ENCODE data around the gene NTNG1. TPM values are rescaled to one million over a fixed set of nuclear protein-coding genes. Genes with fewer than 3 reads are reported as not detected.

Gene NTNG1
- total RNA-seq, 1 donor from 2014 or later, result not detected

- no peak for TF ChIP-seq CTCF (IDR thresholded peaks at IDR 0.05)
- Mint-ChIP-seq H3K36me3 (ENCODE audit: low read depth) (no peaks in the 10 kb centered on the region), H3K9me3 (ENCODE audit: low read depth) (no peaks in the 10 kb centered on the region), H3K4me1 (ENCODE audit: low read depth) (no peaks in the 10 kb centered on the region), H3K27me3 (ENCODE audit: low read depth) (no peaks in the 10 kb centered on the region), H3K4me3 (ENCODE audit: unreplicated experiment) (no peak overlapping the region), H3K27ac (ENCODE audit: unreplicated experiment) (no peak overlapping the region)
- no peak for DNase-seq (ENCODE audit: low spot score)
Measured at GRCh38 chr1:107433635-107434360, 293.0 kb downstream of the NTNG1 start.

GRCh38 chr1:107434361-107434693, 293.5 kb downstream of the NTNG1 start:
- TF ChIP-seq CTCF (IDR thresholded peaks at IDR 0.05), result no peak
- no peaks in the 10 kb centered on the region for H3K36me3 Mint-ChIP-seq (ENCODE audit: low read depth)
- H3K27me3 Mint-ChIP-seq (ENCODE audit: low read depth), result no peaks in the 10 kb centered on the region
- H3K9me3 Mint-ChIP-seq (ENCODE audit: low read depth), result no peaks in the 10 kb centered on the region
- no peak overlapping the region for H3K4me3 Mint-ChIP-seq (ENCODE audit: unreplicated experiment)
- H3K27ac Mint-ChIP-seq (ENCODE audit: unreplicated experiment), result no peak overlapping the region
- H3K4me1 Mint-ChIP-seq (ENCODE audit: low read depth), result no peaks in the 10 kb centered on the region
- DNase-seq (ENCODE audit: low spot score), result no peak

GRCh38 chr1:107436552-107437241, 295.9 kb downstream of the NTNG1 start:
- Mint-ChIP-seq H3K9me3 (ENCODE audit: low read depth) (no peaks in the 10 kb centered on the region), H3K27me3 (ENCODE audit: low read depth) (no peaks in the 10 kb centered on the region), H3K27ac (ENCODE audit: unreplicated experiment) (no peak overlapping the region), H3K36me3 (ENCODE audit: low read depth) (no peaks in the 10 kb centered on the region), H3K4me1 (ENCODE audit: low read depth) (no peaks in the 10 kb centered on the region), H3K4me3 (ENCODE audit: unreplicated experiment) (no peak overlapping the region)
- no peak for DNase-seq (ENCODE audit: low spot score)
- TF ChIP-seq CTCF (IDR thresholded peaks at IDR 0.05), result no peak

GRCh38 chr1:107439567-107439966, 298.7 kb downstream of the NTNG1 start:
- Mint-ChIP-seq H3K9me3 (ENCODE audit: low read depth) (no peaks in the 10 kb centered on the region), H3K27ac (ENCODE audit: unreplicated experiment) (no peak overlapping the region), H3K27me3 (ENCODE audit: low read depth) (peaks cover 2% of the 10 kb centered on the region), H3K4me3 (ENCODE audit: unreplicated experiment) (no peak overlapping the region), H3K4me1 (ENCODE audit: low read depth) (no peaks in the 10 kb centered on the region), H3K36me3 (ENCODE audit: low read depth) (no peaks in the 10 kb centered on the region)
- TF ChIP-seq CTCF (IDR thresholded peaks at IDR 0.05), result no peak
- no peak for DNase-seq (ENCODE audit: low spot score)

DNA sequence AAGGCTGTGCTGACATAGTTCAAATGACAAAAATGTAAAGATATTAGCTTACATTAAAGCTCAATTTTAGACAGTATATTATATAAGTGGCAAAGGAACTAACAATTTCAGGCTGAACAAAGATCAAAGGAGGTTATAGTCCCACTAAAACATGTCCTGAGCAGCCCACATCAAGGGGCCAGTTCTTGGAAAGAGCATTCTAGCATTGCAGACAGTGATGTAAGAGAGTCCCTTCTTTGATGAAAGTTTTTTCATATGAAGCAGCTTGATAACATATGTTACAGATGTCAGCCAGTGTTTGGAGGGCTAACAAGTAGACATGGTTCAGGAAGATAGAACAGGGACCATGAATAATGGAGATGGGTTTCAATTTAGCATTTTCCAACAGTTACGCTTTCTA, 301.7 kb downstream of the NTNG1 start:
- Mint-ChIP-seq H3K4me3 (ENCODE audit: unreplicated experiment) (no peak overlapping the region), H3K4me1 (ENCODE audit: low read depth) (no peaks in the 10 kb centered on the region), H3K27me3 (ENCODE audit: low read depth) (peaks cover 2% of the 10 kb centered on the region), H3K9me3 (ENCODE audit: low read depth) (no peaks in the 10 kb centered on the region), H3K36me3 (ENCODE audit: low read depth) (no peaks in the 10 kb centered on the region), H3K27ac (ENCODE audit: unreplicated experiment) (no peak overlapping the region)
- TF ChIP-seq CTCF (IDR thresholded peaks at IDR 0.05), result no peak
- no peak for DNase-seq (ENCODE audit: low spot score)
